ENCODE measurements around the gene THSD4.

The THSD4 gene

DNA sequence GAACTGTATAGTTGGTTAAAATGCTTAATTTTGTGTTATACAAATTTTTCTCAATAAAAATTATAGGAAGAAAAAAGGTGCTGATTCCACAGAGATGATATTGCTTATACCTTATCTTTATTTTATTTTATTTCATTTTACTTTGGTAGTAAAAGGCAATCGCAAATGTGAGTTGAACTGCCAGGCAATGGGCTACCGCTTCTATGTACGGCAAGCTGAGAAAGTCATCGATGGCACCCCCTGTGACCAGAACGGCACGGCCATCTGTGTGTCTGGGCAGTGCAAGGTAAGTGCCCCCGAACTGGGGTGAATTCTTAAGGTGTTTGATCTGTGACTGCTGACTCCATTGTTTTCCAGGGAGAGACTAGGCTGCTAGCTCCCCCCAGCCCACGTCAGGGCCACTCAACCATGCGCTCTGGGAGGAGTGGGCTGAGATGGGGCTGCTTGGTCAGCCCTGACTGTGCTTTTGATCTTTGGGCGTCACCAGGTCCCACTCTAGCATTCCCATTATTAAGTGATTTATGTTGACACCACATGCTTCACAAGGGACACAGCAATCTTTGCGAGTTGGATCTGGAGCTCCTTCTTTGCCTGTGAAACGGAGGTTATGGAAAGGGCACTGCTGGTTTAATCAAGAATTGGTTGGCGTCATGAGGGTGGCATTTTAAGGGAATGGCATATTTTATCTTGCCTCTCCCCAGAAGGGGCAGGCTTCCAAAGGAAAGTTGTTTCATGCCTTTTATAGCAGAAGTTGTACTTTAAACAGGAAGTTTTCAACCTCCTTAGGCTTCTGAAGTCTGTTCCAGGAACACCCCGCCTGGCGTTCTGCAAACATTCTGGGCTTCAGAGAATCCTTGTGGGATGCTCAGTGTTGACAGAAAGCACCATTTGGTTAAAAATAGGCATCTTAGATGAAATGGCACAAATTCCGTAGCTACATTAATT is 296.5 kb downstream of the THSD4 start:
- TF ChIP-seq, protein P1, sequence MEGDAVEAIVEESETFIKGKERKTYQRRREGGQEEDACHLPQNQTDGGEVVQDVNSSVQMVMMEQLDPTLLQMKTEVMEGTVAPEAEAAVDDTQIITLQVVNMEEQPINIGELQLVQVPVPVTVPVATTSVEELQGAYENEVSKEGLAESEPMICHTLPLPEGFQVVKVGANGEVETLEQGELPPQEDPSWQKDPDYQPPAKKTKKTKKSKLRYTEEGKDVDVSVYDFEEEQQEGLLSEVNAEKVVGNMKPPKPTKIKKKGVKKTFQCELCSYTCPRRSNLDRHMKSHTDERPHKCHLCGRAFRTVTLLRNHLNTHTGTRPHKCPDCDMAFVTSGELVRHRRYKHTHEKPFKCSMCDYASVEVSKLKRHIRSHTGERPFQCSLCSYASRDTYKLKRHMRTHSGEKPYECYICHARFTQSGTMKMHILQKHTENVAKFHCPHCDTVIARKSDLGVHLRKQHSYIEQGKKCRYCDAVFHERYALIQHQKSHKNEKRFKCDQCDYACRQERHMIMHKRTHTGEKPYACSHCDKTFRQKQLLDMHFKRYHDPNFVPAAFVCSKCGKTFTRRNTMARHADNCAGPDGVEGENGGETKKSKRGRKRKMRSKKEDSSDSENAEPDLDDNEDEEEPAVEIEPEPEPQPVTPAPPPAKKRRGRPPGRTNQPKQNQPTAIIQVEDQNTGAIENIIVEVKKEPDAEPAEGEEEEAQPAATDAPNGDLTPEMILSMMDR (IDR thresholded peaks at IDR 0.05) = no peak
- no peak for DNase-seq (ENCODE audit: low spot score)
- peak overlapping the region; percentile 52 for H3K4me3 ChIP-seq
- H3K27ac ChIP-seq = peak overlapping the region; percentile 53 to 85

DNA sequence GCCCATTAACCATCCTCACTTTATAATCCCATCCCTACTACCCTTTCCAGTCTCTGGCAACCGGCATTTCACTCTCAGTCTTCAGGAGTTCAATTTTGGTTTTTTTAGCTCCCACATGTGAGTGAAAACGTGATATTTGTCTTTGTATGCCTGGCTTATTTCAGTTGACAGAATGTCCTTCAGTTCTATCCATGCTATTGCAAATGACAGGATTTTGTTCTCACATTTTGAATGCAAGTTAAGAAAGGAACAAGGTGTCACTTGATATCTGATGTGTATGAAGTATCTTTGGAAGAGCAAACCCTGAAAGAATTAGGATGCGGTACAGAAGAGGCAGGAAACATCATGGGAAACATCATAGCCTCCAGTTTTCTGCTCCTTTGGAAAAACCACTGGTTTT is 298.1 kb downstream of the THSD4 start:
- Histone ChIP-seq H3K27ac (peak overlapping the region; percentile 51 to 55), H3K4me3 (no peak overlapping the region)
- DNase-seq (ENCODE audit: low spot score) = no peak
- TF ChIP-seq, protein P1 (IDR thresholded peaks at IDR 0.05) = no peak

DNA sequence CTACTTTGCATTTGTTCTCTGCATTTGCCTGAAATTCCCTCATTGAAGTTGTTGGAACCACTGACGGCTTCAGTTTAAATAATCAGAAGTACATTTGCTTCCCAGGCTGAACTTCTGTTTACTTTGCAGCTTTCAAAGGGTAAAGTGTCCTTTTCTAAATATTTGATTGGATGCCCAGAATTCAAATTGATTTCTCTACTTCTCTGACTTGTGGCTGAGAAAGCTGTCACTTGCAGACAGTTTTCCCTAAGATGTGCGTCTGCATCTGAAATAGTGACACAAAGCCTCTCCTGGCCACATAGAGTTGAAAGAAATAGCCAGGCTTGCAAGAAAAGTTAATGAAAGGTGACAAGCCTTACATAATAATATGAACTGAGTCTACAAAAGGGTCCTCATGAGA is 299.6 kb downstream of the THSD4 start:
- Histone ChIP-seq H3K4me3 (no peak overlapping the region), H3K27ac (peak overlapping the region; percentile 20 to 22)
- TF ChIP-seq, protein P1 (IDR thresholded peaks at IDR 0.05) = no peak
- no peak for DNase-seq (ENCODE audit: low spot score)

DNA sequence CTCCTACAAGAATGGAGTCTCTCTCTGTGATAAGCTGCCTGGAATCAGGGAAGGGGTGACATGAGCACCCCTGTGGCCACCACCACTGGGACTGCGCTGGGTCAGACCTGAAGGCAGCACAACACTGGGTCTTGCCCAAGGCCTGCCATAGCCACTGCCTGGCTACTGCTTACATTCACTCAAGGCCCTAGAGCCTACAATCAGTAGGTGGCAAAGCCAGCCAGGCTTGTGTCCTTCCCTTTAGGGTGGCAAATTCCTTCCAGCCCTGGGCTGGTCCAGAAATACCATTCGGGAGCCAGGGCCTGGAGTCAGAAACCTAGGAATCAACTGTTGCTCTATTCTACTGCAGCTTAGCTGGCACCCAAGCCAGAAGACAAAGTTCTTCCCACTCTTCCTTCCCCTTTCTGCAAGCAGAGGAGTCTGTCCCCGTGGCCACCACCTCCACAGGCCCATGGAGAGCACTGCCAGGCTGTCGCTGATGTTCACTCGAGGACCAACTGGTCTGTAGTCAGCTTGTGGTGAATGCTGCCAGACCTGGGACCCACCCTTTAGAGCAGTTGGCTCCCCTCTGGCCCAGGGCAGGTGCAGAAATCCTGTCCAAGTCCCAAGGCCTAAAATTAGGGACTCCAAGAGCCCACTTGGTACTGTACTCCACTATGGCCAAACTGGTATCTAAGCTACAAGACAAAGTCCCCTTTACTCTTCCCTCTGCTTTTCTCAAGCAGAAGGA is 307.4 kb downstream of the THSD4 start:
- H3K27ac ChIP-seq = no peak overlapping the region
- no peak for DNase-seq (ENCODE audit: low spot score)
- H3K4me3 ChIP-seq = no peak overlapping the region
- TF ChIP-seq, protein P1 (IDR thresholded peaks at IDR 0.05) = no peak

DNA sequence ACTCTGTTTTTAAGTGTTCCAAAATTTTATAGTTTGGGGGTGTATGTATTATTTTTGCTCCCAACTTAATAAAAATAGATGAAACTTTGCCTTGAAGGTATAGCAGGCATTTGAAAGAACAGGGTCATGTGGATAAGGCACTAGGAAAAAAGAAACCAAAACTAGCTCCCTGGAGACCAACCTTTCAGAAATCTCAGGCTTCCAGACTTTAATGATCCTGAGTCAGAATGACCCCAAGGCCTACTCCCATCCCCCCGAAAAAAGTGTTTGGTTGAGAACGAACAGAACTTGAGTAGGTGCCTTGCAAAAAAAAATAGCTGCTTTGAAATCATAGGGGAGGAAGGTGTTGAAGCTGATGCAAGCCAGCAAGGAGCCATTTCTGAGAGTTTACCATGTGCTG is 309.5 kb downstream of the THSD4 start:
- TF ChIP-seq, protein P1 (IDR thresholded peaks at IDR 0.05) = no peak
- no peak overlapping the region for H3K27ac ChIP-seq
- no peak for DNase-seq (ENCODE audit: low spot score)
- no peak overlapping the region for H3K4me3 ChIP-seq

DNA sequence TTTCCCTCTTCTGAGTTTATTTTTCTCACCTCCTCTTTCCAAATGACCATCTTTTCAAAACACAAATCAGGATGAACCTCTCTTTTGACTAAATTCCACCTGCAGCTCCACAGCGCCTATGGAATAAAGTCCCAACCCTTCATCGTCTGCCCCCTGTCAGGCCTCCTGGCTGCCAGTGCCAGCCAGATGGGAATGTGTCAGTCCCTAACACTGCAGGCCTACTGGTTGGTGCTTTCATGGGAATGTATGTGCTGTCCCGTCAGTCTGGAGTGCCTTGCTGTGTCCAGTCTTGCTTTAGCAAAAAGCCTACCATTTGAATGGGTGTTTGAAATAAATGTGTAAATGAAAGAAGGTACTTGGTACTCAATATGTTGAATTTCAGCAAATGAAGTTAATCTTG is 310.1 kb downstream of the THSD4 start:
- Histone ChIP-seq H3K27ac (no peak overlapping the region), H3K4me3 (no peak overlapping the region)
- DNase-seq (ENCODE audit: low spot score) = no peak
- TF ChIP-seq, protein P1 (IDR thresholded peaks at IDR 0.05) = no peak
